IMR-90 (cell line): ENCODE measurements around the gene C10orf120.

Source experiments
- CEBPB ChIP-seq: IDR thresholded peaks from 2 replicates; pipeline ENCODE4 v1.6.1; 2012; ENCODE audit warnings: low read depth, low read length, improper control_type of control experiment
- CTCF ChIP-seq: conservative IDR thresholded peaks from 2 replicates; pipeline ENCODE4 v1.5.1; 2012; ENCODE audit warnings: mild to moderate bottlenecking, low read depth, low read length, improper control_type of control experiment
- ELK1 ChIP-seq: fragments of 150-350 bp; IDR thresholded peaks from 2 replicates; pipeline ENCODE4 v1.6.1; 2016; ENCODE audit warnings: low read depth, mild to moderate bottlenecking, low read length, moderate library complexity, borderline replicate concordance
- FOS ChIP-seq: fragments of 150-350 bp; IDR thresholded peaks from 2 replicates; pipeline ENCODE4 v1.6.1; 2016; ENCODE audit warnings: low read depth, low read length
- MAZ ChIP-seq: IDR thresholded peaks from 2 replicates; pipeline ENCODE4 v1.6.1; 2012; ENCODE audit warnings: low read depth, mild to moderate bottlenecking, low read length, improper control_type of control experiment, moderate library complexity, borderline replicate concordance
- MXI1 ChIP-seq: IDR thresholded peaks from 2 replicates; pipeline ENCODE4 v1.6.1; 2012; ENCODE audit warnings: low read depth, mild to moderate bottlenecking, low read length, moderate library complexity, borderline replicate concordance
- POLR2A ChIP-seq: IDR thresholded peaks from 2 replicates; pipeline ENCODE4 v1.6.1; 2012; ENCODE audit warnings: mild to moderate bottlenecking, low read depth, low read length
- RAD21 ChIP-seq: IDR thresholded peaks from 2 replicates; pipeline ENCODE4 v1.6.1; 2012; ENCODE audit warnings: low read length, improper control_type of control experiment
- SMC3 ChIP-seq: fragments of 150-350 bp; IDR thresholded peaks from 2 replicates; pipeline ENCODE4 v1.6.1; 2016; ENCODE audit warnings: low read depth, mild to moderate bottlenecking, antibody characterized with exemption, low read length, moderate library complexity

DNA sequence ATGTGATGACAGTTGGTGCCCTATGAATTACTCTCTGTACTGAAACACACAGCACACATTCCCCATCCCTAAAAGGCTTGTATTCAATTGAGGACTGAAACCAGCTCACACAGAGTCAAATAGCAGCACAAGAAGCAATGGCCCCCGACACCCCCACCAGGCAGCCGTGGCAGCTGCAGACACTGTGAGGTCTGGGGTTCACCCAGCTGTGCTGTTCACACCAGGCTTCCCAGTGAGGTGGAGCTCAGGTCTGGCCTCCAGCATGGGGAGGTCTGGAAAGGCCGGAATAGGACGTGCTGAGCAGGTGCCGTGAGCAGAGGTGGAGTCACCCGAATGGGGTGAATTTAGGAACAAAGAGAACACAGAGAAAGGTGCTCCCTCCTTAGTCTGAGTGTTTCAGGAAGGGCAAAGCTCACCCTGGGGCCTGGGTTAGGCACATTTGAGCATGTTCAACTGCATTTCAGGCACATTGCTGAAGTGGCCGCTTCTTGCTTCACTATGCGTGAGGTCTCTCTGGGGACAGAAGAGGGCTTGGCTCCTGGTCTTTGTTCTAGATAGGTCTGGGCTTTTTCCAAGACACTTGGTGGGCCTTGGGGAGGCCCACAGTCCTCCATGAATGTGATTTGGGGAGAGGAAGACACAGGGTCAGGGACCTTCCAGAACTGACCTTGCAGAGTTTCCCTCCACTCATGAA lies 41.1 kb downstream of the C10orf120 start:
- no peak for TF ChIP-seq CTCF
- no peak for TF ChIP-seq FOS
- TF ChIP-seq POLR2A, result no peak
- TF ChIP-seq ELK1, result no peak
- no peak for TF ChIP-seq SMC3
- TF ChIP-seq CEBPB, result no peak
- no peak for TF ChIP-seq RAD21
- no peak for TF ChIP-seq MAZ
- no peak for TF ChIP-seq MXI1
